Natural killer cell treated with Interleukin-12 subunit alpha and Interleukin-12 subunit beta and Interleukin-15 and Interleukin-18, amount 100 ng/mL, for 72 hours (primary cell): ENCODE measurements around the gene HSD3B7. TPM values are rescaled to one million over a fixed set of nuclear protein-coding genes. Genes with fewer than 3 reads are reported as not detected.

Source experiments
- ATAC-seq, 2 donors: fragments of 150-1000 bp; cut with Tn5 transposase in 1 of 2; sonication (Bioruptor Pico), chemical (Tn5 transposase) in 1 of 2; 2 replicates each; pipeline ENCODE4 v1.10.0; 2021
- DNase-seq: peaks from one replicate; pipeline ENCODE4 v3.0.0; 2022; ENCODE audit warnings: low spot score
- H3K27ac Mint-ChIP-seq, 2 donors: 1 replicate in 1 of 2; 2 replicates in 1 of 2; pipeline ENCODE4 v1.8.0; 2022; ENCODE audit warnings: mixed read lengths in 2 of 2, mild to moderate bottlenecking in 1 of 2, moderate library complexity in 1 of 2
- H3K27me3 Mint-ChIP-seq, 2 donors: 1 replicate in 1 of 2; 2 replicates in 1 of 2; pipeline ENCODE4 v1.8.0; 2022; ENCODE audit warnings: mixed read lengths in 2 of 2
- H3K36me3 Mint-ChIP-seq: one replicate; pipeline ENCODE4 v1.8.0; 2022; ENCODE audit warnings: mixed read lengths
- H3K4me1 Mint-ChIP-seq, 2 donors: 1 replicate in 1 of 2; 2 replicates in 1 of 2; pipeline ENCODE4 v1.8.0; 2022; ENCODE audit warnings: low read depth in 2 of 2, mixed read lengths in 2 of 2, mild to moderate bottlenecking in 1 of 2
- H3K4me3 Mint-ChIP-seq: one replicate; pipeline ENCODE4 v1.8.0; 2022; ENCODE audit warnings: mixed read lengths
- H3K9me3 Mint-ChIP-seq: 2 replicates; pipeline ENCODE4 v1.8.0; 2022; ENCODE audit warnings: mixed read lengths
- total RNA-seq, 2 donors: library from RNA; stranded (reverse); gene quantifications; one replicate each; pipeline ENCODE4 v1.2.3, GENCODE V29; 2022

HSD3B7 gene
- total RNA-seq, 2 donors from 2014 or later, result 2.3 to 5.3 TPM

GRCh38 chr16:30995927-30996323, 10.9 kb downstream of the HSD3B7 start:
- H3K36me3 Mint-ChIP-seq, result no peaks in the 10 kb centered on the region
- H3K27ac Mint-ChIP-seq, result peak overlapping the region in 1 of 2 donors; percentile 18
- H3K9me3 Mint-ChIP-seq, result no peaks in the 10 kb centered on the region
- H3K4me1 Mint-ChIP-seq, result peaks cover 14 to 15% of the 10 kb centered on the region in 2 donors
- peak overlapping the region; percentile 79 for H3K4me3 Mint-ChIP-seq
- ATAC-seq (no peak), DNase-seq (no peak)
- H3K27me3 Mint-ChIP-seq, result peaks cover 0 to 4% of the 10 kb centered on the region in 2 donors

- Mint-ChIP-seq H3K27me3 (peaks cover 0 to 4% of the 10 kb centered on the region in 2 donors), H3K9me3 (no peaks in the 10 kb centered on the region), H3K36me3 (no peaks in the 10 kb centered on the region), H3K4me1 (peaks cover 10 to 14% of the 10 kb centered on the region in 2 donors), H3K27ac (peak overlapping the region in 1 of 2 donors; percentile 18), H3K4me3 (peak overlapping the region; percentile 79)
- DNase-seq, result no peak
- no peak for ATAC-seq
Measured at GRCh38 chr16:30996324-30996984, 11.4 kb downstream of the HSD3B7 start.

- DNase-seq, result peak; percentile 72
- Mint-ChIP-seq H3K4me3 (peak overlapping the region; percentile 79), H3K4me1 (peaks cover 10 to 14% of the 10 kb centered on the region in 2 donors), H3K27ac (no peak overlapping the region), H3K36me3 (no peaks in the 10 kb centered on the region), H3K27me3 (peaks cover 0 to 5% of the 10 kb centered on the region in 2 donors), H3K9me3 (no peaks in the 10 kb centered on the region)
- peak; percentile 95 to 96 for ATAC-seq
Measured at GRCh38 chr16:30996985-30997724, 12.1 kb downstream of the HSD3B7 start.

- no peak for ATAC-seq
- peaks cover 0 to 6% of the 10 kb centered on the region in 2 donors for H3K27me3 Mint-ChIP-seq
- H3K4me1 Mint-ChIP-seq, result peaks cover 7 to 14% of the 10 kb centered on the region in 2 donors
- H3K36me3 Mint-ChIP-seq, result no peaks in the 10 kb centered on the region
- H3K9me3 Mint-ChIP-seq, result no peaks in the 10 kb centered on the region
- peak overlapping the region; percentile 8 for H3K4me3 Mint-ChIP-seq
- no peak overlapping the region for H3K27ac Mint-ChIP-seq
- no peak for DNase-seq
Measured at GRCh38 chr16:30997725-30998711, 13.0 kb downstream of the HSD3B7 start.

GRCh38 chr16:30998852-30999761, 14.1 kb downstream of the HSD3B7 start:
- no peak for ATAC-seq
- Mint-ChIP-seq H3K4me1 (peaks cover 7 to 14% of the 10 kb centered on the region in 2 donors), H3K9me3 (no peaks in the 10 kb centered on the region), H3K4me3 (no peak overlapping the region), H3K36me3 (no peaks in the 10 kb centered on the region), H3K27me3 (peaks cover 0 to 6% of the 10 kb centered on the region in 2 donors), H3K27ac (no peak overlapping the region)
- DNase-seq, result no peak

GRCh38 chr16:31000671-31001382, 15.8 kb downstream of the HSD3B7 start:
- Mint-ChIP-seq H3K4me1 (peaks cover 4 to 6% of the 10 kb centered on the region in 2 donors), H3K4me3 (no peak overlapping the region), H3K36me3 (no peaks in the 10 kb centered on the region), H3K27me3 (peaks cover 0 to 6% of the 10 kb centered on the region in 2 donors), H3K9me3 (no peaks in the 10 kb centered on the region), H3K27ac (no peak overlapping the region)
- DNase-seq, result no peak
- ATAC-seq, result no peak

- Mint-ChIP-seq H3K27me3 (peaks cover 0 to 6% of the 10 kb centered on the region in 2 donors), H3K27ac (no peak overlapping the region), H3K36me3 (no peaks in the 10 kb centered on the region), H3K9me3 (no peaks in the 10 kb centered on the region), H3K4me1 (no peaks in the 10 kb centered on the region), H3K4me3 (no peak overlapping the region)
- no peak for DNase-seq
- no peak for ATAC-seq
Measured at GRCh38 chr16:31001507-31002249, 16.7 kb downstream of the HSD3B7 start.

GRCh38 chr16:31002250-31002700, 17.3 kb downstream of the HSD3B7 start:
- ATAC-seq, result no peak
- Mint-ChIP-seq H3K9me3 (no peaks in the 10 kb centered on the region), H3K4me3 (no peak overlapping the region), H3K4me1 (no peaks in the 10 kb centered on the region), H3K27ac (no peak overlapping the region), H3K27me3 (peaks cover 0 to 6% of the 10 kb centered on the region in 2 donors), H3K36me3 (no peaks in the 10 kb centered on the region)
- DNase-seq, result no peak

GRCh38 chr16:31002862-31003341, 17.9 kb downstream of the HSD3B7 start:
- Mint-ChIP-seq H3K9me3 (no peaks in the 10 kb centered on the region), H3K36me3 (no peaks in the 10 kb centered on the region), H3K27ac (no peak overlapping the region), H3K27me3 (peaks cover 0 to 6% of the 10 kb centered on the region in 2 donors), H3K4me1 (no peaks in the 10 kb centered on the region), H3K4me3 (no peak overlapping the region)
- ATAC-seq (no peak), DNase-seq (no peak)

- no peaks in the 10 kb centered on the region for H3K36me3 Mint-ChIP-seq
- no peak for ATAC-seq
- H3K27ac Mint-ChIP-seq, result no peak overlapping the region
- H3K4me1 Mint-ChIP-seq, result no peaks in the 10 kb centered on the region
- peaks cover 0 to 6% of the 10 kb centered on the region in 2 donors for H3K27me3 Mint-ChIP-seq
- H3K9me3 Mint-ChIP-seq, result no peaks in the 10 kb centered on the region
- H3K4me3 Mint-ChIP-seq, result no peak overlapping the region
- DNase-seq, result no peak
Measured at GRCh38 chr16:31003744-31004143, 18.7 kb downstream of the HSD3B7 start.

- H3K27me3 Mint-ChIP-seq, result peaks cover 8 to 14% of the 10 kb centered on the region in 2 donors
- ATAC-seq (no peak), DNase-seq (no peak)
- no peaks in the 10 kb centered on the region for H3K36me3 Mint-ChIP-seq
- no peak overlapping the region for H3K27ac Mint-ChIP-seq
- H3K4me1 Mint-ChIP-seq, result peaks cover 0 to under 1% of the 10 kb centered on the region in 2 donors
- no peak overlapping the region for H3K4me3 Mint-ChIP-seq
- H3K9me3 Mint-ChIP-seq, result no peaks in the 10 kb centered on the region
Measured at GRCh38 chr16:31004658-31005057, 19.7 kb downstream of the HSD3B7 start.
